Gastrocnemius medialis (tissue), 4 donors: ENCODE results near the gene KDM6B. TPM values are rescaled to one million over a fixed set of nuclear protein-coding genes. Genes with fewer than 3 reads are reported as not detected.

Experiments used
- ATAC-seq, 2 donors: fragments of 150-250 bp; one replicate each; pipeline ENCODE4 v1.9.1; 2016
- DNase-seq, 2 donors: peaks; one replicate each; pipeline ENCODE4 v3.0.0-alpha.2; 2019
- H3K27ac ChIP-seq, 4 donors: fragments of 200-600 bp; sonication (generic); 1 replicate in 1 of 4; 2 replicates in 3 of 4; pipeline ENCODE4 v1.5.1; 2016 to 2018; ENCODE audit warnings: mild to moderate bottlenecking in 2 of 4, moderate library complexity in 1 of 4
- H3K27me3 ChIP-seq, 3 donors: fragments of 200-600 bp; sonication (generic) in 2 of 3; 1 replicate in 1 of 3; 2 replicates in 2 of 3; pipeline versions ENCODE4 v1.5.1 to v1.6.0; 2016 to 2019; ENCODE audit warnings: mild to moderate bottlenecking in 1 of 3, moderate library complexity in 1 of 3
- H3K36me3 ChIP-seq, 2 donors: fragments of 200-600 bp; sonication (generic) in 1 of 2; one replicate each; pipeline ENCODE4 v1.5.1; 2017 to 2018
- H3K4me1 ChIP-seq, 2 donors: fragments of 200-600 bp; sonication (generic) in 1 of 2; one replicate each; pipeline ENCODE4 v1.5.1; 2016 to 2017; ENCODE audit warnings: mild to moderate bottlenecking in 2 of 2
- H3K4me3 ChIP-seq, 4 donors: fragments of 200-600 bp; sonication (generic) in 3 of 4; 1 replicate in 1 of 4; 2 replicates in 3 of 4; pipeline ENCODE4 v1.5.1; 2016 to 2019; ENCODE audit warnings: mild to moderate bottlenecking in 2 of 4
- H3K9me3 ChIP-seq, 3 donors: fragments of 200-600 bp; sonication (generic) in 2 of 3; 1 replicate in 1 of 3; 2 replicates in 2 of 3; pipeline ENCODE4 v1.5.1; 2016 to 2019
- POLR2A ChIP-seq, 2 donors: fragments of 450-650 bp; IDR thresholded peaks; one replicate each; pipeline ENCODE4 v1.6.1; 2017; ENCODE audit warnings: antibody characterized with exemption in 2 of 2, mild to moderate bottlenecking in 2 of 2, moderate library complexity in 2 of 2
- in situ Hi-C, 4 donors: fragments of 200-750 bp; cut with MboI; loops; one replicate each; pipeline versions ENCODE4 v1.15.0 to v1.8.0; 2017; ENCODE audit warnings: low sequenced_read_pairs in 4 of 4
- intact Hi-C: fragments of 100-400 bp; cut with DNase I; formaldehyde crosslinking; loops from one replicate; pipeline ENCODE4 v1.15.1; 2023; ENCODE audit warnings: low total_unique reads
- total RNA-seq, 4 donors: library from RNA; depleted of rRNA; stranded (reverse); fragments of >200 nt; gene quantifications; one replicate each; pipeline versions ENCODE4 v1.1.0 to v1.2.3, GENCODE V29; 2016
- TF ChIP-seq, protein P1 (sequence below), 5 experiments: fragments of 450-650 bp in 3 of 5; fragments of 200-600 bp in 2 of 5; sonication (generic) in 2 of 5; IDR thresholded peaks in 4 of 5; conservative IDR thresholded peaks in 1 of 5; 1 replicate in 4 of 5; 2 replicates in 1 of 5; pipeline ENCODE4 v1.5.1; 2016 to 2019; ENCODE audit warnings: antibody characterized with exemption in 5 of 5, mild to moderate bottlenecking in 3 of 5, moderate library complexity in 3 of 5

KDM6B gene
- total RNA-seq, 4 donors from 2014 or later = 1.9 to 8.2 (median 4.4) TPM

DNA sequence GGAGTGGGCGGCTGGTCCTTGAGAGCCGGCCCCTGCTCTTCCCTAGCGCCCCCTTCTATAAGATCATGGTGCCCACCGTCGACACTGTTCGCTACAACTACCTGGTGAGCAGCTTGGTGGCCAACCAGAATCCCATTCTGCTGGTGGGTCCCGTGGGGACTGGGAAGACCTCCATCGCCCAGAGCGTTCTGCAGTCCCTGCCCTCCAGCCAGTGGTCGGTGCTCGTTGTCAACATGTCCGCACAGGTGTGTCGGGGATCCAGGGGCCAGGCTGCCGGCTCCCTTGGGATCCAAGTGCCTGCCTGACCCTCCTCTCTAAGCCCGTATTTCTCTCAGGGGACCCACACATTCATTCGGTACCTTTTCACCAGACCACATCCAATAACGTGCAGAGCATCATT lies 41.4 kb upstream of the KDM6B start:
- H3K4me1 ChIP-seq = no peaks in the 10 kb centered on the region
- in situ Hi-C loops = no loop called here
- TF ChIP-seq, protein P1, sequence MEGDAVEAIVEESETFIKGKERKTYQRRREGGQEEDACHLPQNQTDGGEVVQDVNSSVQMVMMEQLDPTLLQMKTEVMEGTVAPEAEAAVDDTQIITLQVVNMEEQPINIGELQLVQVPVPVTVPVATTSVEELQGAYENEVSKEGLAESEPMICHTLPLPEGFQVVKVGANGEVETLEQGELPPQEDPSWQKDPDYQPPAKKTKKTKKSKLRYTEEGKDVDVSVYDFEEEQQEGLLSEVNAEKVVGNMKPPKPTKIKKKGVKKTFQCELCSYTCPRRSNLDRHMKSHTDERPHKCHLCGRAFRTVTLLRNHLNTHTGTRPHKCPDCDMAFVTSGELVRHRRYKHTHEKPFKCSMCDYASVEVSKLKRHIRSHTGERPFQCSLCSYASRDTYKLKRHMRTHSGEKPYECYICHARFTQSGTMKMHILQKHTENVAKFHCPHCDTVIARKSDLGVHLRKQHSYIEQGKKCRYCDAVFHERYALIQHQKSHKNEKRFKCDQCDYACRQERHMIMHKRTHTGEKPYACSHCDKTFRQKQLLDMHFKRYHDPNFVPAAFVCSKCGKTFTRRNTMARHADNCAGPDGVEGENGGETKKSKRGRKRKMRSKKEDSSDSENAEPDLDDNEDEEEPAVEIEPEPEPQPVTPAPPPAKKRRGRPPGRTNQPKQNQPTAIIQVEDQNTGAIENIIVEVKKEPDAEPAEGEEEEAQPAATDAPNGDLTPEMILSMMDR (IDR thresholded peaks at IDR 0.05 in 4 of 5, conservative IDR thresholded peaks at IDR 0.05 in 1 of 5) = no peak
- TF ChIP-seq POLR2A (IDR thresholded peaks at IDR 0.05) = no peak
- H3K36me3 ChIP-seq = no peaks in the 10 kb centered on the region
- H3K9me3 ChIP-seq = no peaks in the 10 kb centered on the region
- intact Hi-C loops = no loop called here
- no peak overlapping the region for H3K4me3 ChIP-seq
- no peak overlapping the region for H3K27ac ChIP-seq
- no peak for DNase-seq
- no peaks in the 10 kb centered on the region for H3K27me3 ChIP-seq
- no peak for ATAC-seq

DNA sequence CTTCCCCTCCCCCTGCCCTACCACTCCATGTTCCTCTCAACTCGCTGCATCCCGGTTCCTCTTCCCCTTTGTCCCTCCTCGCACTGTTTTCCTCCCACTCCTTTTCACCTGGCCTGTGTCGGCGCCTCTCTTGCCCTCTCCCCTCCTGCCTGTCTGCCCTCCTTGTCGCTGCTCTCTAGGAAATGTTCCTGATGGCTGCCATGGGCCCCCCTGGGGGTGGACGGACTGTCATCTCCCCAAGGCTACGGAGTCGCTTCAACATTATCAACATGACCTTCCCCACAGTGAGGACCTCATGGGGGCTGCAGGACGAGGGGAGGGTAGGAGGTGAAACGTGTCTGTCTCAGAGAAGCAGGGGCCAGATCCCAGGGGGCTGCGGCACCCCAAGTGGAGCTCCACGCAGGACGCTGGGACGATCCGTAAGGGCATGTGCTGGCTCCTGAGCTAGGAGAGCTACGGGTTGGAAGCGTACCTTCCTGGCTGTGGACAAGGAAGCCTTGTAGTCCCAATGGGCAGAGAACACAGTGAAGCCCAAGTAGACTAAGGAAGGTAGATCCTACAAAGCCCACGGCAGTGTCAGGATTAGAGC lies 39.8 kb upstream of the KDM6B start:
- ATAC-seq = no peak
- no peaks in the 10 kb centered on the region for H3K36me3 ChIP-seq
- TF ChIP-seq POLR2A (IDR thresholded peaks at IDR 0.05) = no peak
- TF ChIP-seq, protein P1 (IDR thresholded peaks at IDR 0.05 in 4 of 5, conservative IDR thresholded peaks at IDR 0.05 in 1 of 5) = no peak

DNA sequence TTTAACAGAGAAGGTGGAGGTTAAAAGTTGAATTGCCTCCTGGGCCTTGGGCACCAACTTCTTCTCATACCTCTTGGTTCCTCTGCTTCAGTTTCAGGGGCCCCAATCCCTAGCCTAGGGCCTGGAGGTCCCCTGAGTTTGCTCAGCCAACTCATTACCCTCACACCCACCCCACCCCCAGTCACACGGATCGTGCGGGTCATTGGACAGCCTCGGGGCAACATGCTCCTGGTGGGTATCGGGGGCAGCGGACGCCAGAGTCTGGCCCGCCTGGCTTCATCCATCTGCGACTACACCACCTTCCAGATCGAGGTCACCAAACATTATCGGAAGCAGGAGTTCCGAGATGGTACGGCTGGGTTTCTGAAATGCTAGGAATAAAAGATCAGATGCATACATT lies 36.0 kb upstream of the KDM6B start:
- DNase-seq (no peak), ATAC-seq (no peak)
- Histone ChIP-seq H3K27me3 (no peaks in the 10 kb centered on the region), H3K36me3 (no peaks in the 10 kb centered on the region), H3K27ac (no peak overlapping the region), H3K4me3 (no peak overlapping the region), H3K4me1 (no peaks in the 10 kb centered on the region), H3K9me3 (no peaks in the 10 kb centered on the region)
- intact Hi-C loops = no loop called here
- in situ Hi-C loops = no loop called here
- no peak for TF ChIP-seq POLR2A (IDR thresholded peaks at IDR 0.05)
- TF ChIP-seq, protein P1 (IDR thresholded peaks at IDR 0.05 in 4 of 5, conservative IDR thresholded peaks at IDR 0.05 in 1 of 5) = no peak

More for the DNA sequence above, 39.8 kb upstream of the KDM6B start:
- DNase-seq = no peak
- no peak overlapping the region for H3K4me3 ChIP-seq
- intact Hi-C loops = no loop called here
- no peaks in the 10 kb centered on the region for H3K4me1 ChIP-seq
- in situ Hi-C loops = no loop called here
- no peaks in the 10 kb centered on the region for H3K9me3 ChIP-seq
- no peaks in the 10 kb centered on the region for H3K27me3 ChIP-seq
- no peak overlapping the region for H3K27ac ChIP-seq

DNA sequence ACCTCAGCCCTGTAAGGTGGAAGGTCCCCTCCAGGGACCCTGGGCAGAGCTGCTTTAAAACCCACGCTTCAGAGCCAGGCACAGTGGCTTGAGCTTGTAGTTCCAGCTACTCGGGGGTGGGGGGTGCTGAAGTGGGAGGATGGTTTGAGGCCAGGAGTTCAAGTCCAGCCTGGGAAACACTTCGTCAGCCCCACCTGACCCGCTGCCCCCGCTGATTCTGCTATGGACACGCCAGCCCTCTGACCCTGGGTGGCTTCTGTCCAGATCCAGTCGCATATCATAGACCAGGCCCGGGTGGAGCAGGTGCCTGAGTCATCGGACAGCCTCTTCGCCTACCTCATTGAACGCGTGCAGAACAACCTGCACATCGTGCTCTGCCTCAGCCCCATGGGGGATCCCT lies 35.2 kb upstream of the KDM6B start:
- ATAC-seq = no peak
- TF ChIP-seq POLR2A (IDR thresholded peaks at IDR 0.05) = no peak
- TF ChIP-seq, protein P1 (IDR thresholded peaks at IDR 0.05 in 4 of 5, conservative IDR thresholded peaks at IDR 0.05 in 1 of 5) = no peak
- no peaks in the 10 kb centered on the region for H3K4me1 ChIP-seq
- H3K36me3 ChIP-seq = no peaks in the 10 kb centered on the region
- H3K4me3 ChIP-seq = no peak overlapping the region
- no peaks in the 10 kb centered on the region for H3K9me3 ChIP-seq
- in situ Hi-C loops = no loop called here
- no peak for DNase-seq
- H3K27me3 ChIP-seq = no peaks in the 10 kb centered on the region
- intact Hi-C loops = no loop called here
- H3K27ac ChIP-seq = no peak overlapping the region

DNA sequence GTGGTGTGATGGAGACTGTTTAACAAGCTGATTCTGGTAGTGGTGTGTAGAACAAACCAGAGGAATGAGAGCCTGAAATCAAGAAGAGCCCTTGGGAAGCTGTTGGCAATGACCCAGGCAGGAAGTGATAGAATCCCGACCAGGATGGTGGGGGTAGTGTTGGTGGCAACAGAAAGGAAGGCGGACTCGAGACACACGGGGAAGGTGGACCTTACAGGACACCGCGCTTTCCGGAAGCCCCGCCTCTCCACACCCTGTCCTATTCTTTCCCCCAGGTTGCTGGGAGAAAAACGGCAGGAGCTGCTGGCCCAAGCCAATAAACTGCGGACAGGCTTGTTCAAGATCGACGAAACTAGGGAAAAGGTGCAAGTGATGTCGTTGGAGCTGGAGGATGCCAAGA lies 30.0 kb upstream of the KDM6B start:
- in situ Hi-C loops = no loop called here
- H3K36me3 ChIP-seq = no peaks in the 10 kb centered on the region
- H3K9me3 ChIP-seq = no peaks in the 10 kb centered on the region
- ATAC-seq (no peak), DNase-seq (no peak)
- intact Hi-C loops = no loop called here
- H3K4me1 ChIP-seq = no peaks in the 10 kb centered on the region
- H3K27ac ChIP-seq = no peak overlapping the region
- TF ChIP-seq, protein P1 (IDR thresholded peaks at IDR 0.05 in 4 of 5, conservative IDR thresholded peaks at IDR 0.05 in 1 of 5) = no peak
- no peak for TF ChIP-seq POLR2A (IDR thresholded peaks at IDR 0.05)
- H3K27me3 ChIP-seq = no peaks in the 10 kb centered on the region
- no peak overlapping the region for H3K4me3 ChIP-seq
